HG03060 (cell line): Measurements from ENCODE around the gene FNDC10.
"Not testable (repeated sequence)": the region's sequence is repeated elsewhere in the genome, so short reads cannot be mapped to it uniquely, and the experiment has no call there.

Source experiments
- ATAC-seq: cut with Tn5 transposase; IDR thresholded peaks from one replicate; pipeline ENCODE4 v1.9.1; 2021; ENCODE audit warnings: low read depth, moderate number of reproducible peaks; ENCODE audit not compliant: unreplicated experiment

Gene FNDC10

DNA sequence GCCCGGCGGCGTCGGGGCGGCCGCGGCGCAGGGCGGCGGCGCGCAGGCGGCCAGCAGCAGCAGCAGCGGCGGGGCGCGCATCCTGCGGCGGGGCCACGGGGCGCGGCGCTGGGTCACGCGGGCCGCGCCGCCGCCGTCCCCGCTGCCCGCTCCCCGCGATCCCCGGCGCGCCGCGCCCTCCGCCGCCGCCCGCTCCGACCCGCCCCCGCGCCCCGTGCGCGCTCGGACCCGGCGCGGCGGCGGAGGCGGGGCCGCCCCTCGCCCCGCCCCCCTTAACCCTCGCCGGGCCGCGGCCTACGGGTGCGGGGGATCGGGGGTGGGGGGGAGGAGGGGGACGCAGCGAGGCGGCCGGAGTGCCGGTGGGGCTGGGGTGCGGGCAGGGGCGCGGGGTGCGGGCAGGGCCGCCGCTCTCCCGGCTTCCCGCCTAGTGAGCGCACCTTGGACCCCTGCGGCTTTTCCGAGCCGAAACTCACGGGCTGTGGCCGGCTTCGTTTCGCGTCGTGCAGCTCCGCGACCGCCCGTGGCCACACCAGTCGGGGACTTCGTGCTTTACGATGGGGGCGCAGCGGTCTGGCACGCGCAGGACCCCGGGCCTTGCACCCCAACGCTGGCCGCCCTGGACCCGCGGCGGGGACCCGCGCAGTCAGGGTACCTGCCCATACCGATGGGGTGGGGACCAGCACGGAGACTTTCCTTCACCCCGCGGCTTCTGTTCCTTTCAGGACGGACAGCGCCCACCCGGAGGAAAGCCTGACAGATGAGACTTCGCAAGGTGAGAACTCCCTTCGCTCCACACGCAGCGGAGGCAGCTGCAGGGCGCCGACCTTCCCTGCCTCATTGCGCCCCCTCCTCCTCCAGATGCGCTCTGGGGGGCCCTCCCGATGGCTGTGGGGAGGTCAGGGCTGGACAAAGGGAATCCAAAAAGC is at the start of gene FNDC10:
TSS of gene FNDC10 (minus strand) at position 201 of the 926 bp plus-strand sequence. CDS start at position 81, 120 bp downstream.
- ATAC-seq = no peak

GRCh38 chr1:1648265-1648664 is 48.3 kb upstream of the FNDC10 start:
- ATAC-seq = not testable (repeated sequence)

DNA sequence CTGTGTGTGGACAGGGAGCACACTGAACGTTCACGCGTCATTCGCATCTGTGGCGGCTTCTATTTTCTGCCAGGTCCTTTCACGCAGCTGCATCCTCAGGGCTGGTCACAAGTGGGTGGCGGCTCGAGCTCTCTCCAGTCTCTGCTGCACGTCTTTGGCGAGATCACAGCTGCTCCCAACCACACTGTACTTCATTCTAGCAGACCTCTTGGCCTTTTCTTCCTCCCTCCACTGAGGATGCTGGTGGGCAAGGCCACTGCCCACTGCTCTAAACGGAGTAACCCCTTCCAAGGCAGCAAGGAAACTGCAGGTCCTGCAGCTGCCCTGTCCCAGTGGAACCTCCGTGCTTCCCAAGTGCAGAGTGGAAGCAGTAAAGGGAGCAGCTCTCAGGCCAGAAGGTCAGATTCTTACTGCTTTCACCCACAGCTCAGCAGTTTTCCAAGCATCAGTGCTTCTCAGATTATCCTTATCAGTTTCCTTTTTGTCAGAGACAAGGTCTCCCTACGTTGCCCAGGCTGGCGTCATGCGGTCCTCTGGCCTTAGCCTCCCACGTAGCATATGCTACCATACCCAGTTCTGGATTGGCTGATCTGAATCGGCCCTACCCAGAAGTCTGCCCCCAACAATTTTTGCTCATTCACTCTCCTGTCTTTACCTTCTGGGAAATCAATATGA is 47.8 kb upstream of the FNDC10 start:
- not testable (repeated sequence) for ATAC-seq

- ATAC-seq = not testable (repeated sequence)
These were observed 46.4 kb upstream of the FNDC10 start for GRCh38 chr1:1646326-1646725.

GRCh38 chr1:1640711-1641461 is 41.0 kb upstream of the FNDC10 start:
- not testable (repeated sequence) for ATAC-seq

DNA sequence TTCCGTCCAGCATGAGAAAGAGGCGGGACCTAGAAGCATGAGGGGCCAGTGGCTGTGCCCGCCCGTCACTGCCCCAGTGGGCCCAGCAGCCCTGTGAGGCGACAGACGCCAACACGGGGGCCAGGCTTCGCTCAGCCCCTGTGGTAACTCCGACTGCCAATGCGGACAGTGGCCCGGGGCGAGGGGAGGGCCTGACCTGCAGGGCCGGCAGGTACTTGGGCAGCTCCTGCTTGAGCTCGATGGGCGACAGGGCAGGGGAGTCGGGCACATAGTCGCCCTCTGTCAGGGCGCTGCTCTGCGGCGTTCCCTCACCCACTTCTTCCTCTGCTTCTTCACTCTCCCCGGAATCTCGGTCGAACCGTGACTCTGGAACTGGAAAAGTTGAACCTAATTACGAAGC is 40.1 kb upstream of the FNDC10 start:
- ATAC-seq = not testable (repeated sequence)

DNA sequence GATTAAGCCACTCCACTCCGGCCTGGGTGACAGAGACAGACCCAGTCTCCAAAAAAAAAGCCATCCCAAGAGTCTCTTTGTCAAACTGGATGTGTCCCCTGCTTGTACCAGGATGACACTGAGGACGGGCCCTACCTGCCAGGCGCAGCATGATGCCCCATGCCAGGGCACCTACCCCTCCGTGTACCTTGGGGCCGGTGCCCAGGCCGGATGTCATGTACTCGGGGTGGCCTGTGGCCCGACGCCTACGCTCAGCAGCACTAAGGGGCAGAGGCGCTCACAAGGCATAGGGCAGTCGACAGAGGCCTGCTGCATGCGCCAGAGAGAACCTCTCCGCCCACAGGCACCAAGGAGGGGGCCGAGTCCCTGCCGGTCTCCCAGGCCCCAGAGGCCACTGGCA is 39.4 kb upstream of the FNDC10 start:
- not testable (repeated sequence) for ATAC-seq

- not testable (repeated sequence) for ATAC-seq
These were observed 38.6 kb upstream of the FNDC10 start for GRCh38 chr1:1638528-1638927.

DNA sequence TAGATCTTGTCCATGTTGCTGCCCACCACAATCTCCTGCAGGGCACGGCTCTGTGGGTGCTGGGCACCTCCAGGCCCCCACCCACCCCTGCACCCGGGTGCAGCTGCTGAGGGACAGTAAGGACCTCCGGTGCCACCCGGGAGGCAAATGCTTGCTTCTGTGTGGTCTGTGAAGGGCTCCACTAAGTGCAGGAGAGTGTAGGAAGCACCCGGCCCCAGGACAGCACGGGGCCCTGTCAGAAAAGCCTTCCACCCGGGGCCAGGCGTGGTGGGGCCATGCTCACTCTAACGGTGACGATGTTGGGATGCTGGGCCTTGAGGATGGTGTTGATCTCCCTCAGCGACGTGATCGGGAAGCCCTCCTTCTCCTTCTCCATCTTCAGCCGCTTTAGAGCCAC is 37.5 kb upstream of the FNDC10 start:
- ATAC-seq = not testable (repeated sequence)

DNA sequence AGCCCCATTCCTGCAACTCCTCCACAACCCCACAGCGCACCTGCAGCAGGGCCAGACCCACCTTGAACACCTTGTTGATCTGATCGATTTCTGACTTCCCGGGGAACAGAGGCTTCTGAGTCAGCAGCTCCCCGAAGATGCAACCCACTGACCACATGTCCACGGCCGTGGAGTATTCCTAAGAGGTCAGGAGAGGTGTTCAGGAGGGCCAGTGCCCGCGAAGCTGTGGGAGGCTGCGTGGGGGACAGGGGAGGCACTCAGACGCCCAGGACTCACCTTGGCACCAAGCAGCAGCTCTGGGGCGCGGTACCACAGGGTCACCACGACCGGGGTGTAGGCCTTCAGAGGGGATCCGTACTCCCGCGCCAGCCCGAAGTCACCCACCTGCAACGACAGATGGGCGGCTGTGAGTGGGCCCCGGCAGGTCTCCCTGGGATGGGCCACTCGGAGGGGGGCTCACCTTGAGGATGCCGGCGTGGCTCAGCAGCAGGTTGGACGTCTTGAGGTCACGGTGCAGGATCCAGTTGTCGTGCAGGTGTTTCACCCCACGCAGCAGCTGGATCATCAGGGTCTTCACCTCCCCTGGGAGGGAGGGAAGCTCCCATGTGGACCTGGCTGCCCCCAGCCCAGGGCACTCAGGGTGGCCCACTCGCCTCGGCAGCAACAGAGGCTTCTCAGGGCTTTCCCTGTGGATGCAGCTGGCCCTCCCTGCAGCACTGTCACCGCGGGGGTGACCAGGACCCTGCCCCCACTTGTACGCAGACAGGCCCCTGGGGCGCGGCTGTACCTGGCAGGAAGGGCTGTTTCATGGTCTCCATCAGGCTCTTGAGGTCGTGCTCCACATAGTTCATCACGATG is 36.9 kb upstream of the FNDC10 start:
- ATAC-seq = not testable (repeated sequence)

- not testable (repeated sequence) for ATAC-seq
These were observed 34.7 kb upstream of the FNDC10 start for GRCh38 chr1:1634613-1635012.

- not testable (repeated sequence) for ATAC-seq
These were observed 33.5 kb upstream of the FNDC10 start for GRCh38 chr1:1633409-1633808.

DNA sequence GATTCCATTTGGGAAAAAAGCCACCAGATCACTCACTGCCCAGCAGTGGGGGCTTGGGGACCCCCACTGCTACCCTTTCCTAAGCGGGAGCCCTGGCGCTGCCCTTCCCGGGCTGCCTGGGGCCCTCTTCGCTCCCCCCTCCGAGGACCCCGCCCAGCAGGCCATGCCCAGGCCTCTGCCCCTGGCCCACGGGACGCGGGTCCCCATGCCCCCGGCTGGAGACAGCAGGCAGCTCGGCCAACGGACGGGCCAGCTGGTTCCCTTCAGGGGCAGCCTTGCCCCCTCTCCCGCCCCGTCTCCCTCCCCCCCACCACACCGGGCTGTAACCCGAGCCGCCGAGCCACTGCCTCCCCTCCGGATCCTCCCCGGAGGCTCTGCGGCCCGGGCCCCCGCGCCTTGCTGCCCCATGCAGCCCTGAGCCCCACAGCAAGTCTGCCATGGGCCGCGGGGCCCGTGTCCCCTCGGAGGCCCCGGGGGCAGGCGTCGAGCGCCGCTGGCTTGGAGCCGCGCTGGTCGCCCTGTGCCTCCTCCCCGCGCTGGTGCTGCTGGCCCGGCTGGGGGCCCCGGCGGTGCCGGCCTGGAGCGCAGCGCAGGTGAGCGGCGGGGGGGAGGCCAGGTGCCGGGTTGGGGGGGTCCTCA is 32.0 kb upstream of the FNDC10 start, which contains the start of gene MMP23B:
TSS of gene MMP23B (plus strand) at position 392 of the 639 bp plus-strand sequence. CDS start at position 438, 46 bp downstream.
- no peak for ATAC-seq

DNA sequence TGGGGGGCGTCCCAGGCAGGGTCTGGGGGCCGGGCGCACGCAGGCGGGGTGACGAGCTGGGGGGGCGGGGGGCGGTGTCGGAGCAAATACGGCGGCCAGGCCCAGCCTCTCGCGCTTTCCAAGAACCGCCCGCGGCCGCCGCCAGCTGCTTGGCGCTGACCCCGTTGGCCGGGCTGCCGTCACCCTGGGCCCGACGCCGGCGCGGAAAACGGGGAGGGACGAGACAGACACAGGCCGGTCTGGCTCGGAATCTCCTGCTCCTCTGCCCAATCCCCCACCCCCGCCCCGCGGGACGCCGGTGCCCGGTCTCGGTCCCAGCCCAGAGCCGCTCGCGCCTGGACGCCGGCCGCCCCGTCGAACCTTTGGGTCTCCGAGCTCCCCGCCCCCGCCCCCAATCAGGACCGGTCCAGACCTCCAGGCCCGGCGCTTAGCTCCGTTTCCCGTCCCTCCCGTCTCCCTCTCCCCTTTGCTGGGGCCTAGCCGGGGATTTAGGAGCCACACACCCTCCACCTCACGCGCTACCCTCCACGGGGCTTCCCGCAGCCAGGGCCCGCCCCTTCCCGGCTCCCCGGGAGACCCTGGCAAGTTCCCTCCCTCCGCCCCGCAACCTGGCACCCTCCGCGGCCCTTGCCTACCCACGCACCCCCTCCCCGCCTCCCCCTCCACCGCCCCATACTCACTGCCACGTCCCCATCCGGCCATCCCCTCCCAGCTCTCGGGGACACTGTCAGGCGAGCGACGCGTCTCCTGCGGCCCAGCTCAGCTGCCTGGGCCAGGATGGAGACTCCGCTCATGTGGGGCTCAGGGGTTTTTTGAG is 31.2 kb upstream of the FNDC10 start:
- no peak for ATAC-seq

- peak; percentile 41 for ATAC-seq
These were observed 30.4 kb upstream of the FNDC10 start for GRCh38 chr1:1630191-1630964.

DNA sequence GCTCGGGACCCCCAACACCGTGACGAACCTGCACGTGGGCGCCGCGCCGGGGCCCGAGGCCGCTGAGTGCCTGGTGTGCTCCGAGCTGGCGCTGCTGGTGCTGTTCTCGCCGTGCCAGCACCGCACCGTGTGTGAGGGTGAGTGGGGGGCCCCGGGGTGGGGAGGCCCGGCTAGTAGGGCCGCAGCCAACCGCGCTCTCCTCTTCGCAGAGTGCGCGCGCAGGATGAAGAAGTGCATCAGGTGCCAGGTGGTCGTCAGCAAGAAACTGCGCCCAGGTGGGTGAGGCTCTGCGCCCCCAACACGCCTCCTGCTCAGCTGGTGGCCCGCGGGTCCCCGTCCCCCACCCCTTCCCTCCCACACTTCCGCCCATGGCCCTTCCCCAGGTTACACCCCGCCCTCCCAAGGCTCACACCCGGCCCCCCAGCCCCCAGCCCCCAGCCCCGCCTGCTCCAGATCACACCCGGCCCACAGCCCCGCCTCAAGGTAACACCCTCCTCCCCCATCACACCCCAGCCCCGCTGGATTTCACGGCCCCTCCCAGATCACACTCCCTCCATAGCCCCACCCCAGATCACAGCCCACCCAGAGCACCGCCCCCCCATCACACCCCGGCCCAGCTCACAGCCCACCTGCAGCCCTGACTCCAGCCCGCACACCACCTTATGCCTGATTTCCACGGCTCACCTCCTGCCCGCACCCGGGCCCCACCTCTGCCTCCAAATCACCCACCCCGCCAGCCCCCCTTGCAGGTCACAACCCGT is 29.7 kb upstream of the FNDC10 start:
- no peak for ATAC-seq
